ENCODE results near the gene FBXW11. TPM values are rescaled to one million over a fixed set of nuclear protein-coding genes. Genes with fewer than 3 reads are reported as not detected.

Gene FBXW11
- total RNA-seq, 1 experiment from 2014 or later, result 52.2 TPM

GRCh38 chr5:172055996-172056395 is 49.6 kb upstream of the FBXW11 start:
- Mint-ChIP-seq H3K9me3 (0 out of 2 replicates have a peak, but pooled peaks cover 3% of the 10 kb centered on the region), H3K27me3 (ENCODE audit: low read depth) (no peaks in the 10 kb centered on the region), H3K4me1 (no peaks in the 10 kb centered on the region), H3K4me3 (no peak overlapping the region), H3K36me3 (peaks cover 6% of the 10 kb centered on the region), H3K27ac (no peak overlapping the region)
- DNase-seq (ENCODE audit: low spot score) (no peak), ATAC-seq (no peak)
- TF ChIP-seq TCF7 (CRISPR knock-in tag; IDR thresholded peaks at IDR 0.05; ENCODE audit: low read depth), result no peak
- no peak for TF ChIP-seq GRHL2 (CRISPR knock-in tag; IDR thresholded peaks at IDR 0.05; ENCODE audit: insufficient replicate concordance, severe bottlenecking)
- TF ChIP-seq ZNF425 (CRISPR knock-in tag; conservative IDR thresholded peaks at IDR 0.05), result no peak
- TF ChIP-seq IRF1 (CRISPR knock-in tag; IDR thresholded peaks at IDR 0.05), result no peak
- no peak for TF ChIP-seq FOXP4 (CRISPR knock-in tag; IDR thresholded peaks at IDR 0.05)
- no peak for TF ChIP-seq USF2 (CRISPR knock-in tag; IDR thresholded peaks at IDR 0.05)
- no peak for TF ChIP-seq MXD4 (CRISPR knock-in tag; IDR thresholded peaks at IDR 0.05; ENCODE audit: borderline replicate concordance)
- TF ChIP-seq ZNF671 (CRISPR knock-in tag; IDR thresholded peaks at IDR 0.05), result no peak
- CTCF ChIA-PET, result interaction anchor here (1.0 to 1.1 kb wide), 3 partner anchors 11 to 144 kb away, joined by 3 to 5 read pairs (median 5); no protein-coding TSS in a partner anchor
- POLR2A ChIA-PET, result interaction anchor here (0.6 kb wide), 1 partner anchor 689 kb away, joined by 6 read pairs; no protein-coding TSS in a partner anchor

- Mint-ChIP-seq H3K4me3 (no peak overlapping the region), H3K4me1 (no peaks in the 10 kb centered on the region), H3K9me3 (0 out of 2 replicates have a peak, but pooled peaks cover 3% of the 10 kb centered on the region), H3K27ac (no peak overlapping the region), H3K27me3 (ENCODE audit: low read depth) (no peaks in the 10 kb centered on the region), H3K36me3 (peaks cover 5% of the 10 kb centered on the region)
- ChIA-PET POLR2A (no interaction called here), CTCF (interaction anchor here (1.0 to 1.8 kb wide), 3 partner anchors 9 to 143 kb away, joined by 4 to 5 read pairs (median 5); no protein-coding TSS in a partner anchor)
- DNase-seq (ENCODE audit: low spot score), result no peak
- ATAC-seq, result no peak
- no peak for TF ChIP-seq GABPB1 (CRISPR knock-in tag; IDR thresholded peaks at IDR 0.05)
- TF ChIP-seq ESRRA (CRISPR knock-in tag; IDR thresholded peaks at IDR 0.05; ENCODE audit: borderline replicate concordance), result no peak
- no peak for TF ChIP-seq CTCF (IDR thresholded peaks at IDR 0.05)
- TF ChIP-seq ZNF532 (CRISPR knock-in tag; IDR thresholded peaks at IDR 0.05; ENCODE audit: borderline replicate concordance), result no peak
- no peak for TF ChIP-seq FOXJ3 (CRISPR knock-in tag; IDR thresholded peaks at IDR 0.05; ENCODE audit: borderline replicate concordance)
- no peak for TF ChIP-seq ZNF317 (CRISPR knock-in tag; IDR thresholded peaks at IDR 0.05; ENCODE audit: borderline replicate concordance, low read depth)
- TF ChIP-seq TP53 (CRISPR knock-in tag; IDR thresholded peaks at IDR 0.05), result no peak
- TF ChIP-seq PRRX2 (CRISPR knock-in tag; IDR thresholded peaks at IDR 0.05), result no peak
- no peak for TF ChIP-seq ATF2 (CRISPR knock-in tag; IDR thresholded peaks at IDR 0.05; ENCODE audit: borderline replicate concordance, low read depth)
- no peak for TF ChIP-seq SOX15 (CRISPR knock-in tag; IDR thresholded peaks at IDR 0.05)
Observed at GRCh38 chr5:172055421-172055820, 49.0 kb upstream of the FBXW11 start.
